Stimulated activated CD8-positive, alpha-beta memory T cell treated with anti-CD3 and anti-CD28 coated beads, Interleukin-15, amount 100 ng/mL, for 4 hours (primary cell): ENCODE data around the gene FARS2.
"Not testable (repeated sequence)": the region's sequence is repeated elsewhere in the genome, so short reads cannot be mapped to it uniquely, and the experiment has no call there.

ENCODE experiments used
- DNase-seq, 2 donors: peaks; one replicate each; pipeline ENCODE4 v3.0.0-alpha.2; 2020; ENCODE audit warnings: low read depth in 2 of 2

The FARS2 gene

GRCh38 chr6:5534643-5535042 is 273.3 kb downstream of the FARS2 start:
- DNase-seq, result no peak

GRCh38 chr6:5536644-5537043 is 275.3 kb downstream of the FARS2 start:
- DNase-seq, result no peak

- no peak for DNase-seq
Observed at GRCh38 chr6:5537132-5537531, 275.8 kb downstream of the FARS2 start.

GRCh38 chr6:5537967-5538366 is 276.7 kb downstream of the FARS2 start:
- no peak for DNase-seq

GRCh38 chr6:5540370-5540769 is 279.1 kb downstream of the FARS2 start:
- DNase-seq, result no peak

GRCh38 chr6:5541025-5541424 is 279.7 kb downstream of the FARS2 start:
- DNase-seq, result no peak

- DNase-seq, result no peak
Observed at GRCh38 chr6:5541751-5542432, 280.6 kb downstream of the FARS2 start.

GRCh38 chr6:5547556-5547955 is 286.2 kb downstream of the FARS2 start:
- no peak for DNase-seq

GRCh38 chr6:5550631-5551030 is 289.3 kb downstream of the FARS2 start:
- DNase-seq, result no peak

GRCh38 chr6:5552243-5552642 is 290.9 kb downstream of the FARS2 start:
- DNase-seq, result no peak

- DNase-seq, result no peak
Observed at GRCh38 chr6:5553767-5554166, 292.5 kb downstream of the FARS2 start.

GRCh38 chr6:5554226-5554625 is 292.9 kb downstream of the FARS2 start:
- no peak for DNase-seq

- DNase-seq, result no peak
Observed at GRCh38 chr6:5556011-5556410, 294.7 kb downstream of the FARS2 start.

- DNase-seq, result no peak
Observed at GRCh38 chr6:5557506-5557905, 296.2 kb downstream of the FARS2 start.

GRCh38 chr6:5559651-5560050 is 298.3 kb downstream of the FARS2 start:
- no peak for DNase-seq

GRCh38 chr6:5562277-5562676 is 301.0 kb downstream of the FARS2 start:
- DNase-seq, result no peak

GRCh38 chr6:5563086-5563485 is 301.8 kb downstream of the FARS2 start:
- DNase-seq, result no peak

GRCh38 chr6:5564746-5565145 is 303.4 kb downstream of the FARS2 start:
- not testable (repeated sequence) for DNase-seq

- DNase-seq, result no peak
Observed at GRCh38 chr6:5565971-5566370, 304.7 kb downstream of the FARS2 start.

GRCh38 chr6:5566718-5567117 is 305.4 kb downstream of the FARS2 start:
- no peak for DNase-seq

GRCh38 chr6:5567352-5567751 is 306.0 kb downstream of the FARS2 start:
- no peak for DNase-seq

GRCh38 chr6:5567890-5568289 is 306.6 kb downstream of the FARS2 start:
- DNase-seq, result no peak

GRCh38 chr6:5569491-5569890 is 308.2 kb downstream of the FARS2 start:
- no peak for DNase-seq

- no peak for DNase-seq
Observed at GRCh38 chr6:5570641-5571040, 309.3 kb downstream of the FARS2 start.
